Fibroblast of villous mesenchyme (primary cell): ENCODE measurements around the gene DHCR24. TPM values are rescaled to one million over a fixed set of nuclear protein-coding genes. Genes with fewer than 3 reads are reported as not detected.

Experiments used
- total RNA-seq: library from RNA; depleted of rRNA; stranded (reverse); fragments of >200 nt; gene quantifications from 2 replicates; pipeline ENCODE4 v1.2.3, GENCODE V29; 2012

DHCR24 gene
- total RNA-seq, 1 donor = 297 TPM

Other genes with a start within 250 kb of the DHCR24 start
- under 0.01 TPM in 1 of 2 replicates, not detected in the other for gene MROH7, start 245.4 kb downstream of the DHCR24 start, total RNA-seq
- gene TTC4, start 171.3 kb downstream of the DHCR24 start, total RNA-seq = 19.3 and 22.9 TPM in 2 replicates
- gene PARS2, start 122.7 kb downstream of the DHCR24 start, total RNA-seq = 4.5 and 5.6 TPM in 2 replicates
- gene TTC22, start 85.9 kb downstream of the DHCR24 start, total RNA-seq = not detected in 2 replicates
- gene TMEM61, start 93.4 kb upstream of the DHCR24 start, total RNA-seq = not detected in 2 replicates
- gene BSND, start 111.7 kb upstream of the DHCR24 start, total RNA-seq = not detected in 2 replicates
- gene PCSK9, start 152.4 kb upstream of the DHCR24 start, total RNA-seq = 2.6 and 9.1 TPM in 2 replicates